ENCODE measurements around the gene SGIP1.

Gene SGIP1

GRCh38 chr1:66599899-66600737, 66.2 kb downstream of the SGIP1 start:
- no peak overlapping the region for H3K27ac ChIP-seq
- TF ChIP-seq CTCF (IDR thresholded peaks at IDR 0.05): no peak
- TF ChIP-seq ZFX (IDR thresholded peaks at IDR 0.05; ENCODE audit: borderline replicate concordance): no peak

DNA sequence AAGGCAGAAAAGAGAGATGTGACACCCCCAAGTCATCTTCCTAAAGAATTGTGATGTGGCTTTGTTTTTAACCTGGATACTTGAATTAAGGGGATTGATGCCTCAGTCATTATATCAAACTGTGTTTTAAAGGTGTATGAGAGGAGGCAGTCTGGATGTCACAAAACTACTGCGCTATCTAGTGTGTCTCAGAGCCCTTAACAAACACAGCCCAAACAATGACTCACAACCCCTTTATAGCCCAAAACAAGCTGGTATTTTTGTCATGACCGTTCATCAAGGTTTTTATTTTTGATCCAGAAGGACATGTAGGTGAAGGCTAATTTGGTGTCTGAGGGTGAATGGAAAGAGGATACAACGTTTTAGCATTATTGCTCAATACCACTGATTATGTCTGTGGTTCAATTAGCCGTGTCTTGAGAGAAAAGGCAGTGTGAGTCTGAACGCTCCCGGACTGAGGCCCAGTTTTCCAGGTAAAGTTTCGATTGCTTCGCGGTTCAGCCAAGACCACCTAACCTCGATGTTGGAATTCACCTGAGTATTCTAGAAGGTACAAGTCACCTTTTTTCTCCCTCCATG, 71.6 kb downstream of the SGIP1 start:
- no peak for TF ChIP-seq ZFX (IDR thresholded peaks at IDR 0.05; ENCODE audit: borderline replicate concordance)
- TF ChIP-seq CTCF (IDR thresholded peaks at IDR 0.05): no peak
- no peak overlapping the region for H3K27ac ChIP-seq

GRCh38 chr1:66606362-66607065, 72.6 kb downstream of the SGIP1 start:
- no peak overlapping the region for H3K27ac ChIP-seq
- TF ChIP-seq CTCF (IDR thresholded peaks at IDR 0.05) (no peak), ZFX (IDR thresholded peaks at IDR 0.05; ENCODE audit: borderline replicate concordance) (no peak)

GRCh38 chr1:66607458-66607857, 73.5 kb downstream of the SGIP1 start:
- H3K27ac ChIP-seq: no peak overlapping the region
- TF ChIP-seq ZFX (IDR thresholded peaks at IDR 0.05; ENCODE audit: borderline replicate concordance) (no peak), CTCF (IDR thresholded peaks at IDR 0.05) (peak; percentile 9; the same call in 1 of the 2 replicates)

GRCh38 chr1:66613187-66613586, 79.2 kb downstream of the SGIP1 start:
- no peak overlapping the region for H3K27ac ChIP-seq
- TF ChIP-seq ZFX (IDR thresholded peaks at IDR 0.05; ENCODE audit: borderline replicate concordance): no peak
- no peak for TF ChIP-seq CTCF (IDR thresholded peaks at IDR 0.05)

- no peak overlapping the region for H3K27ac ChIP-seq
- TF ChIP-seq ZFX (IDR thresholded peaks at IDR 0.05; ENCODE audit: borderline replicate concordance) (no peak), CTCF (IDR thresholded peaks at IDR 0.05) (no peak)
These were observed 83.6 kb downstream of the SGIP1 start for GRCh38 chr1:66617362-66618184.

Measured in 22Rv1 (cell line).